Transverse colon (tissue), 4 donors: ENCODE results near the gene RELL1.

Experiments used
- POLR2A ChIP-seq: fragments of 450-650 bp; IDR thresholded peaks from one replicate; pipeline ENCODE4 v1.6.1; 2016; ENCODE audit warnings: antibody characterized with exemption, mild to moderate bottlenecking, moderate library complexity
- POLR2AphosphoS5 ChIP-seq, 3 donors: sonication (generic); formaldehyde crosslinking; IDR thresholded peaks; one replicate each; pipeline ENCODE4 v1.6.1; 2016; ENCODE audit warnings: antibody characterized with exemption in 3 of 3
- TF ChIP-seq, protein P1 (sequence below), 5 experiments: fragments of 200-600 bp in 3 of 5; fragments of 450-650 bp in 2 of 5; sonication (generic) in 3 of 5; IDR thresholded peaks; 1 replicate in 2 of 5; 2 replicates in 3 of 5; pipeline ENCODE4 v1.5.1; 2016 to 2017; ENCODE audit warnings: antibody characterized with exemption in 5 of 5, inconsistent platforms in 3 of 5, mild to moderate bottlenecking in 2 of 5, moderate library complexity in 1 of 5

DNA sequence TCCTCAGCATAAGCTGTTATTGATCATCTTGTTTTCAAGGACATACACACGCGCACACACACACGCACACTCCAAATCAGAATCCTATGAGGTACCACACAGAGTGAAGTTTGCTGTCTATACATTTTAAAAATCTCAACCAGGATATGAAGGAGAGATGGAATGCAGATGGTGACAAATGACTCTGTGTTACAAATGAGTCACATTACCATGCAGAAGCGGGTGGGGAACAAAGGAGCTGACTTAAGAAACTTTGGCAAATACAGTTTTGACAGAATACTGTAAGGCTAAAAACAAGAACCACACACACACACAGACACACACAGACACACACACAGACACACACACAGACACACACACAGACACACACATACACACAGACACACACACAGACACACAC, 81.7 kb downstream of the RELL1 start:
- TF ChIP-seq, protein P1, sequence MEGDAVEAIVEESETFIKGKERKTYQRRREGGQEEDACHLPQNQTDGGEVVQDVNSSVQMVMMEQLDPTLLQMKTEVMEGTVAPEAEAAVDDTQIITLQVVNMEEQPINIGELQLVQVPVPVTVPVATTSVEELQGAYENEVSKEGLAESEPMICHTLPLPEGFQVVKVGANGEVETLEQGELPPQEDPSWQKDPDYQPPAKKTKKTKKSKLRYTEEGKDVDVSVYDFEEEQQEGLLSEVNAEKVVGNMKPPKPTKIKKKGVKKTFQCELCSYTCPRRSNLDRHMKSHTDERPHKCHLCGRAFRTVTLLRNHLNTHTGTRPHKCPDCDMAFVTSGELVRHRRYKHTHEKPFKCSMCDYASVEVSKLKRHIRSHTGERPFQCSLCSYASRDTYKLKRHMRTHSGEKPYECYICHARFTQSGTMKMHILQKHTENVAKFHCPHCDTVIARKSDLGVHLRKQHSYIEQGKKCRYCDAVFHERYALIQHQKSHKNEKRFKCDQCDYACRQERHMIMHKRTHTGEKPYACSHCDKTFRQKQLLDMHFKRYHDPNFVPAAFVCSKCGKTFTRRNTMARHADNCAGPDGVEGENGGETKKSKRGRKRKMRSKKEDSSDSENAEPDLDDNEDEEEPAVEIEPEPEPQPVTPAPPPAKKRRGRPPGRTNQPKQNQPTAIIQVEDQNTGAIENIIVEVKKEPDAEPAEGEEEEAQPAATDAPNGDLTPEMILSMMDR (IDR thresholded peaks at IDR 0.05) = no peak
- TF ChIP-seq POLR2AphosphoS5 (IDR thresholded peaks at IDR 0.05) = no peak
- no peak for TF ChIP-seq POLR2A
